SK-N-SH (cell line): ENCODE measurements around the gene P3H3. TPM values are rescaled to one million over a fixed set of nuclear protein-coding genes. Genes with fewer than 3 reads are reported as not detected.
A peak's percentile ranks its signal among the peaks of the same experiment; 100 is the strongest.

Experiments used
- CHD2 ChIP-seq: fragments of 150-350 bp; IDR thresholded peaks from 2 replicates; pipeline ENCODE4 v1.6.1; 2018; ENCODE audit warnings: low read length; ENCODE audit not compliant: partially characterized antibody
- CTCF ChIP-seq: fragments of 200-600 bp; sonication (generic); IDR thresholded peaks from 2 replicates; pipeline ENCODE4 v1.6.1; 2017; ENCODE audit warnings: antibody characterized with exemption, mild to moderate bottlenecking, moderate library complexity
- EP300 ChIP-seq, 2 experiments: IDR thresholded peaks; 2 replicates each; pipeline versions ENCODE4 v1.4.0 to v1.6.1; 2012; ENCODE audit warnings: borderline replicate concordance in 1 of 2, low read depth in 1 of 2, low read length in 1 of 2
- FOXJ3 ChIP-seq: sonication (generic); formaldehyde crosslinking; IDR thresholded peaks from 2 replicates; pipeline ENCODE4 v1.5.1; 2020; ENCODE audit warnings: mild to moderate bottlenecking, missing genetic modification reagents
- IRF3 ChIP-seq: fragments of 150-350 bp; IDR thresholded peaks from 2 replicates; pipeline ENCODE4 v1.6.1; 2016; ENCODE audit warnings: mild to moderate bottlenecking, low read depth, low read length
- NRF1 ChIP-seq: IDR thresholded peaks from 2 replicates; pipeline ENCODE4 v1.6.1; 2012; ENCODE audit warnings: low read depth, mild to moderate bottlenecking, low read length
- RFX5 ChIP-seq: IDR thresholded peaks from 2 replicates; pipeline ENCODE4 v1.6.1; 2012; ENCODE audit warnings: mild to moderate bottlenecking, improper control_type of control experiment, low read length
- SIN3A ChIP-seq: IDR thresholded peaks from 2 replicates; pipeline ENCODE4 v1.6.1; 2012; ENCODE audit warnings: low read depth, mild to moderate bottlenecking, low read length, moderate library complexity, borderline replicate concordance
- SMC3 ChIP-seq: IDR thresholded peaks from 2 replicates; pipeline ENCODE4 v1.6.1; 2012; ENCODE audit warnings: low read depth, low read length, improper control_type of control experiment
- TAF1 ChIP-seq: IDR thresholded peaks from 2 replicates; pipeline ENCODE4 v1.6.1; 2012; ENCODE audit warnings: low read depth, mild to moderate bottlenecking, low read length, moderate library complexity, borderline replicate concordance
- TEAD4 ChIP-seq: IDR thresholded peaks from 2 replicates; pipeline ENCODE4 v1.4.0; 2012; ENCODE audit warnings: mild to moderate bottlenecking, borderline replicate concordance; ENCODE audit not compliant: insufficient read depth
- polyA plus RNA-seq, 3 experiments: library from polyadenylated mRNA; depleted of rRNA; stranded (reverse); fragments of >200 nt; gene quantifications; 2 replicates each; pipeline ENCODE4 v1.2.3, GENCODE V29; 2012
- TF ChIP-seq, protein P1 (sequence below): IDR thresholded peaks from 2 replicates; pipeline ENCODE4 v1.4.0; 2012; ENCODE audit warnings: low read depth, borderline replicate concordance
- TF ChIP-seq, protein P2 (sequence below): IDR thresholded peaks from 2 replicates; pipeline ENCODE4; 2012
- TF ChIP-seq, protein P3 (sequence below): IDR thresholded peaks from 2 replicates; pipeline ENCODE4 v1.6.1; 2012; ENCODE audit warnings: mild to moderate bottlenecking, low read depth, low read length, moderate library complexity

The P3H3 gene
- polyA plus RNA-seq, 1 of the 3 experiments (the other 2 are of a cell fraction): 74.6 TPM

- TF ChIP-seq CTCF: no peak
- TF ChIP-seq TAF1: peak; percentile 98
- peak; percentile 46 for TF ChIP-seq NRF1
- TF ChIP-seq, protein P1, sequence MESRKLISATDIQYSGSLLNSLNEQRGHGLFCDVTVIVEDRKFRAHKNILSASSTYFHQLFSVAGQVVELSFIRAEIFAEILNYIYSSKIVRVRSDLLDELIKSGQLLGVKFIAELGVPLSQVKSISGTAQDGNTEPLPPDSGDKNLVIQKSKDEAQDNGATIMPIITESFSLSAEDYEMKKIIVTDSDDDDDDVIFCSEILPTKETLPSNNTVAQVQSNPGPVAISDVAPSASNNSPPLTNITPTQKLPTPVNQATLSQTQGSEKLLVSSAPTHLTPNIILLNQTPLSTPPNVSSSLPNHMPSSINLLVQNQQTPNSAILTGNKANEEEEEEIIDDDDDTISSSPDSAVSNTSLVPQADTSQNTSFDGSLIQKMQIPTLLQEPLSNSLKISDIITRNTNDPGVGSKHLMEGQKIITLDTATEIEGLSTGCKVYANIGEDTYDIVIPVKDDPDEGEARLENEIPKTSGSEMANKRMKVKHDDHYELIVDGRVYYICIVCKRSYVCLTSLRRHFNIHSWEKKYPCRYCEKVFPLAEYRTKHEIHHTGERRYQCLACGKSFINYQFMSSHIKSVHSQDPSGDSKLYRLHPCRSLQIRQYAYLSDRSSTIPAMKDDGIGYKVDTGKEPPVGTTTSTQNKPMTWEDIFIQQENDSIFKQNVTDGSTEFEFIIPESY: no peak
- peak; percentile 49; the same call in 1 of the 2 replicates for TF ChIP-seq SIN3A
- no peak for TF ChIP-seq CHD2
- TF ChIP-seq EP300 (IDR thresholded peaks at IDR 0.05; ENCODE audit: borderline replicate concordance in 1 of 2, low read depth in 1 of 2, low read length in 1 of 2): no peak; a peak in 1 of 4 replicates
- no peak for TF ChIP-seq FOXJ3 (CRISPR knock-in tag)
- no peak for TF ChIP-seq SMC3
- no peak for TF ChIP-seq TEAD4
- TF ChIP-seq, protein P2, sequence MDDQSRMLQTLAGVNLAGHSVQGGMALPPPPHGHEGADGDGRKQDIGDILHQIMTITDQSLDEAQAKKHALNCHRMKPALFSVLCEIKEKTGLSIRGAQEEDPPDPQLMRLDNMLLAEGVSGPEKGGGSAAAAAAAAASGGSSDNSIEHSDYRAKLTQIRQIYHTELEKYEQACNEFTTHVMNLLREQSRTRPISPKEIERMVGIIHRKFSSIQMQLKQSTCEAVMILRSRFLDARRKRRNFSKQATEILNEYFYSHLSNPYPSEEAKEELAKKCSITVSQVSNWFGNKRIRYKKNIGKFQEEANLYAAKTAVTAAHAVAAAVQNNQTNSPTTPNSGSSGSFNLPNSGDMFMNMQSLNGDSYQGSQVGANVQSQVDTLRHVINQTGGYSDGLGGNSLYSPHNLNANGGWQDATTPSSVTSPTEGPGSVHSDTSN: no peak
- TF ChIP-seq, protein P3, sequence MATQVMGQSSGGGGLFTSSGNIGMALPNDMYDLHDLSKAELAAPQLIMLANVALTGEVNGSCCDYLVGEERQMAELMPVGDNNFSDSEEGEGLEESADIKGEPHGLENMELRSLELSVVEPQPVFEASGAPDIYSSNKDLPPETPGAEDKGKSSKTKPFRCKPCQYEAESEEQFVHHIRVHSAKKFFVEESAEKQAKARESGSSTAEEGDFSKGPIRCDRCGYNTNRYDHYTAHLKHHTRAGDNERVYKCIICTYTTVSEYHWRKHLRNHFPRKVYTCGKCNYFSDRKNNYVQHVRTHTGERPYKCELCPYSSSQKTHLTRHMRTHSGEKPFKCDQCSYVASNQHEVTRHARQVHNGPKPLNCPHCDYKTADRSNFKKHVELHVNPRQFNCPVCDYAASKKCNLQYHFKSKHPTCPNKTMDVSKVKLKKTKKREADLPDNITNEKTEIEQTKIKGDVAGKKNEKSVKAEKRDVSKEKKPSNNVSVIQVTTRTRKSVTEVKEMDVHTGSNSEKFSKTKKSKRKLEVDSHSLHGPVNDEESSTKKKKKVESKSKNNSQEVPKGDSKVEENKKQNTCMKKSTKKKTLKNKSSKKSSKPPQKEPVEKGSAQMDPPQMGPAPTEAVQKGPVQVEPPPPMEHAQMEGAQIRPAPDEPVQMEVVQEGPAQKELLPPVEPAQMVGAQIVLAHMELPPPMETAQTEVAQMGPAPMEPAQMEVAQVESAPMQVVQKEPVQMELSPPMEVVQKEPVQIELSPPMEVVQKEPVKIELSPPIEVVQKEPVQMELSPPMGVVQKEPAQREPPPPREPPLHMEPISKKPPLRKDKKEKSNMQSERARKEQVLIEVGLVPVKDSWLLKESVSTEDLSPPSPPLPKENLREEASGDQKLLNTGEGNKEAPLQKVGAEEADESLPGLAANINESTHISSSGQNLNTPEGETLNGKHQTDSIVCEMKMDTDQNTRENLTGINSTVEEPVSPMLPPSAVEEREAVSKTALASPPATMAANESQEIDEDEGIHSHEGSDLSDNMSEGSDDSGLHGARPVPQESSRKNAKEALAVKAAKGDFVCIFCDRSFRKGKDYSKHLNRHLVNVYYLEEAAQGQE: peak; percentile 70
- TF ChIP-seq IRF3: no peak
- no peak for TF ChIP-seq RFX5
Observed at GRCh38 chr12:6867413-6868210, 39.4 kb downstream of the P3H3 start, which contains the start of gene TPI1 (continued).
